HG03045 (cell line): Measurements from ENCODE around the gene HOXC5.

Source experiments
- ATAC-seq: cut with Tn5 transposase; IDR thresholded peaks from one replicate; pipeline ENCODE4 v1.9.1; 2021; ENCODE audit warnings: mild to moderate bottlenecking, moderate library complexity; ENCODE audit not compliant: unreplicated experiment

HOXC5 gene

DNA sequence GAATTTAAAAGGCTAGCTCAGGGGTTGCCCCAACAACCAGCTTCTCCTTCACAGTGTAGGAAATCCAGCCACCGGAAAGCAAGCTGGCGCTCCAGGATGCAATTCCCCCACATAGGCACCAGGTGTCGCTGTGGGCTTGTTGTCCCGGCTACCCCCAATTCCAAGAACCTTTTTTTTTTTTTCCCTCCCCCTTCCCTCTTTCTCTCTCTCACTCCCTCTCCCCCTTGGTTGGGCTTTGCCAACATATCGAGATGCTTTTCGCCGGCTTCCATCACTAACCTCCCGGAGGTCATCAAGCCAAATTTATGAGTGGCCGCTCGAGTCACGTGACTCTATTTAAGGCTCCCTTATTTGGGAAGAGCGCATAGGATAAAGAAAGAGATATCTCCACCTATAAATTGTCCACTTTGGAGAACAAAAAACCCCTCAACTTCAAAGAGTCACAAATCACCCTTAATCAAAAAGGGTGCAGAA is at the start of gene HOXC5:
Gene HOXC5, plus strand, starts transcription at position 424 of the 474 bp plus-strand sequence. CDS start 73 bp downstream, outside the sequence.
- no peak for ATAC-seq

DNA sequence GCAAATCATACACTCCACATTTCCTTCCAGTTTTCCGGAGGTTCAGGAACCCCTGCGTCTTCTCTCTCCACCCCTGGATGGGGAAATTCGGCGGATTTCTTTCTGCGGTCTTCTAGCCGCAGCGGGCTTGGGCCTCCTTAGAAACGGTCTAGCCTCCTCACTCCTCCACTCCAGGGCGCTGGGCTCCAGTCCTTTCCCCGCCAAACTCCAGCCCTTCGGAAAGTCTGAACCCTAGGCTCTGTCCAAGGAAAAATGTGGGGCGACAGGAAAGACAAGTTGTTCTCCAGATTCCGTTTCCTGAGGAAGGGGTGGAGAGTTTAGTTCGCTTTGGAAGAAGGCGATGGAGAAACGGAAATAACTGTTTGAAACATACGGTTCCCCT is 49.3 kb upstream of the HOXC5 start:
- ATAC-seq = no peak

DNA sequence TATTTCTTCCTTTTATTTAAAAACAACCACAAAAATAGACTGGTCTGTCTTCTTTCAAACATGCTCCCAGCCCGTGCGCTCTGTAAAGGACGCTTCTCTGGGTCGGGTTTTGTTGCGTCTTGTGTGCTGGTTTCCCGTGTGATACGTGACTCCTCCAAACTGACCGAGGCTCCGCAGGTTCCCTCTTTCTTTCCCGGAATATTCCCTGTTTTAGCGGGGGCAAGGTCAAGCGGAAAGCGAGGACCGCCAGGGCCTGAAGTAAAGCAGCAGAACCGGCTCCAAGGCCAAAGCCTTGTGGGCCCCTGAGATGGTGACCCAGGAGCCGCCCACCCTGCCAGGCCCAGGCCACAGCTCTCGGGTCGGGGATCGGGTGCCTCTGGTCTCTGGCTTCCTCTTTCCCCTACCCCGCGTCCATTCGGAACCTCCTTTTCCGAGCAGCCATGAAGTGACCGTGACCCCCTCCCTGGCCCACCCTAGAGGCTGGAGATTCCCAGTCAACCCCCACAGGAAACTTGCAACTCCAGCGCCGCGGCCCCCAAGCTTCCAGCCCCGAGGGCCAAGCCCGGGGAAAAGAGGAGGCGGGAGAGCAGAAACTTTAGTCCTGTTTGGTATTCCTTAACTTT is 48.8 kb upstream of the HOXC5 start:
- no peak for ATAC-seq

DNA sequence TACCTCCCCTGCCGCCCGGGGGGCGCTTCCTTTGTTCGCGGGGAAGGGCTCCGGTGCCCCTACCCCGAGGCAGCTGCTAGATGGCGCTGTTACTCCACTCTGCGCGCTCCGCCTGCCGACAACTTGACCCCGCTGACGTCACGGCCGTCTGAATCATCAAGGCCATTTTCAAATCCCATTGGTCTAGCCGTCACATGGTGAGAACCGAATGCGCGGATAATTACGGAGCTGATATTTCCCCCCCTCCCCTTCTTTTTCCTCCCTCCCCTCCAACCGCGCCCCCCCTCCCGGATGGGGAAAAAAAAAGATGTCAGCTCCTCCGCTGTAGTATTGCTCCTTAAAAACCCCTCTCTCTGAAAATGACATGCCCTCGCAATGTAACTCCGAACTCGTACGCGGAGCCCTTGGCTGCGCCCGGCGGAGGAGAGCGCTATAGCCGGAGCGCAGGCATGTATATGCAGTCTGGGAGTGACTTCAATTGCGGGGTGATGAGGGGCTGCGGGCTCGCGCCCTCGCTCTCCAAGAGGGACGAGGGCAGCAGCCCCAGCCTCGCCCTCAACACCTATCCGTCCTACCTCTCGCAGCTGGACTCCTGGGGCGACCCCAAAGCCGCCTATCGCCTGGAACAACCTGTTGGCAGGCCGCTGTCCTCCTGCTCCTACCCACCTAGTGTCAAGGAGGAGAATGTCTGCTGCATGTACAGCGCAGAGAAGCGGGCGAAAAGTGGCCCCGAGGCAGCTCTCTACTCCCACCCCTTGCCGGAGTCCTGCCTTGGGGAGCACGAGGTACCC is 47.8 kb upstream of the HOXC5 start, which contains the start of gene HOXC10:
Gene HOXC10, plus strand, starts transcription at position 246 of the 791 bp plus-strand sequence. Its CDS starts 114 bp downstream, at position 360.
- ATAC-seq = no peak

DNA sequence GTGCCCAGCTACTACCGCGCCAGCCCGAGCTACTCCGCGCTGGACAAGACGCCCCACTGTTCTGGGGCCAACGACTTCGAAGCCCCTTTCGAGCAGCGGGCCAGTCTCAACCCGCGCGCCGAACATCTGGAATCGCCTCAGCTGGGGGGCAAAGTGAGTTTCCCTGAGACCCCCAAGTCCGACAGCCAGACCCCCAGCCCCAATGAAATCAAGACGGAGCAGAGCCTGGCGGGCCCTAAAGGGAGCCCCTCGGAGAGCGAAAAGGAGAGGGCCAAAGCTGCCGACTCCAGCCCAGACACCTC is 47.2 kb upstream of the HOXC5 start:
- no peak for ATAC-seq

DNA sequence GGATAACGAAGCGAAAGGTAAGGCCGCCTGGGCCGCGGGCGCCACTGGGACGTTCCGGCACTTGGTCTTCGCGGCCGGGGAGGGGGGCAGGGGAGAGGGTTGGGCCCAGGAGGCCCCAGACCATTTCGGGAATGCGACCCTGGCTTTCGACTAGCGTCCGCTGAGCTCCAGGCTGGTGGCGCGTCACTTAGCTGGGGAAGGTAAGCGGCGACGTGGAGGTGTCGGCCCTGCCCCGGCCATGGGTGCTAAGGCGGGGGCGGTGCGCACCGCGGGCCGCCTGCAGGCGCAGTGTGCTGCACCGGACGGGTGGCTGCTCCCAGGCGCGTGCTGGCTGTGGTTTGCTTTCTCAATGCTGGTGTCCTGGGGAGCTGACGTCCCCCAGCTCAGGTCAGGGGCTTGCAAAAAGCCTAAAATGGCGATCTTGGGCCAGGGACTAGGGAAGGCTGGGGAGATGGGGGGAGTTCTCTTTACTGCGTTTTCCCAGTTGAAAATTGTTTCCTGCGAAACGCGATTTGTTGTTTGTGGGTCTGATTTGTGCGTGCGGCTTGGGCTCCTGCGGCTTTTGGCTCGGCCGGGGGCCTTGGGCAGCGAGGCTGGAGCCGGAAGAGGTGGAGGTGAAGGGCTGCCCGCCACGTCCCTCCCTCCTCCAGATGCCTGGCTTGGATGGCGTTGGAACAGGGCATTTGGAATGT is 46.7 kb upstream of the HOXC5 start:
- ATAC-seq = no peak

DNA sequence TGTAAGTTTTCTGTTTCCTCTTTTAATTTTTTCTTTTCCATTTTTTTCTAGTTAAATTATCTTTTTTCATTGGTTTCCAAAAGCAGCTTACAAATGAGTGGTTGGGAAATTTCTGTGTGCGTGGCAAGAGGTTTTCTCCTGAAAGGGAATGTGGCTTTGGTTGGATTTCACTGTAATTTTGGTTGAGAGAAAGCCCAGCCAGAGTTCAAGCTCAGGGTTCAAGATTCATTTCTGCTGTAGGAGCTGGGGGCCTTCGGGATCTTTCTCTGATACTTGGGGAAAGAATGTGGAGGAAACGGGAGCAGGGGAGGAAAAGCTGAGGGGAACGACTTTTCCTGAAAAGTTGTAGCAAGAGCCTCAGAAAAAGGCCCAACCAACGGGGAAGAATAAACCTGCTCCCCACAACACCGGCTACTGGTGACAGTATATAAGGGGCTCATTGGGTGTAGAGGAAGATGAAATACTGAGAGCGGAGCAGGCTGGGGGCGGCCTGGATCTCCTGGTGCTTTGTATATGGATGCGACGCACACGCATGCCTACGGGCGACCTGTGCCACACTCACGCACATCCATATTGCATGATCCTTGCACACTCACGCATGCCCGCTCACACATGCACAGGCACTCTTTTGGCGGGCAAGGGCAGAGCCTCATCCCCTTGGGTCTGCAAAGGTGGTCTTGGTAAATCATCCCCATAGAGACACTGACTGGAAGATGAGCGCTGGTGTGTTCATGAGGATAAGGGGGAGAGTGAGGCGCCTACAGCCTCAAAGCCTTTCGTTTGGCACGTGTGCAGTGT is 46.0 kb upstream of the HOXC5 start:
- ATAC-seq = no peak

DNA sequence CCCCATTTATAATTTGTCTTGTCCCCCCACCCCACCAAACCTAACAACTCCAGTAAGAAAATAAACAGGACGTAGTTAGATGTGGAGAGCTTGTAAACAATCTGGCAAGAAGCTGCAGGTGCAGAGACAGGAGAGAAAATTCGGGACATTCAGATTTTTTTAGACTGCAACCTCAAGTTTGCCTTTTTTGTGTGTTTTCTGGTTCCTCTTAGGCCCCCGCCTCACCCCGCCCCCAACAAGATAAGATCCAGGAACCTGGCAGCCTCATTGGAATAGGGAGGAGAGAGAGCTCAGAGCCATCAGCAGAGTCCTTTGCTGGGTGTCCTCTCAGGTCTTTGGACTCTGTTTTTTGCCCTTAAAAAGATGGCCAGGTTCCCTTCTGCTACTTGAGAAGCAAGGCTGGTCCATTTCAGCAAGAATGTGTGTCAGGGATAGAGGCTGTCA is 45.0 kb upstream of the HOXC5 start:
- no peak for ATAC-seq

DNA sequence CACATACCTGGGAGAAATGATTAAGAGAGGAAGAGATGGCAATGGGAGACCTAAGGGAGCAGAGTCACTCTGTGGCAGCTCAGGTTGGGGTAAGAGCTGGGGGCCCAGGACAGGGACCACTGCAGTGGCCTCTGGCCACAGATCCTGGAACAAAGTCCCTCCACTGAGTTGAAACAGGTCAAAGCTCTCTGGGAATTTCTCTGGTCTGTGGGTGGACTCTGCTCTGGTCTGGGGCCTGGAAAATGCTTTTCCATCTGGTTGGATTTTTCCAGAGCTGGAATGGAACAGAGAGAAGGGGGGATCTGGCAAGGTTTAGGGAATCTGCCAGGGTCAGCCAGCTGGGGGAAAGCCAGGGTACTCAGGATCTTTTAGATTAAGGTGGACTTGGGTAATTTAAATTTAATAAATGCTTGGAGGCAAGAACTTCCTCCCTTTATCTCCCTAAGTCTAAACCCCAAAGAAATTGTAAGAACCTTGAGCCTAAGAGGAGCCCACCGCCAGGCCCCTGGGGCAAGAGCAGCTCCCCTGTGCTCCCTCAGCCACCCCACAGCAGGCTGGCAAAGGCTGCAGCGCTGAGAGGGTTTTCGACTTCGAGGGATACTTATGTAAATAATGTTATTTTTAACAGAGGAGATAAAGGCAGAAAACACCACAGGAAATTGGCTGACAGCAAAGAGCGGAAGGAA is 44.2 kb upstream of the HOXC5 start:
- ATAC-seq = no peak

DNA sequence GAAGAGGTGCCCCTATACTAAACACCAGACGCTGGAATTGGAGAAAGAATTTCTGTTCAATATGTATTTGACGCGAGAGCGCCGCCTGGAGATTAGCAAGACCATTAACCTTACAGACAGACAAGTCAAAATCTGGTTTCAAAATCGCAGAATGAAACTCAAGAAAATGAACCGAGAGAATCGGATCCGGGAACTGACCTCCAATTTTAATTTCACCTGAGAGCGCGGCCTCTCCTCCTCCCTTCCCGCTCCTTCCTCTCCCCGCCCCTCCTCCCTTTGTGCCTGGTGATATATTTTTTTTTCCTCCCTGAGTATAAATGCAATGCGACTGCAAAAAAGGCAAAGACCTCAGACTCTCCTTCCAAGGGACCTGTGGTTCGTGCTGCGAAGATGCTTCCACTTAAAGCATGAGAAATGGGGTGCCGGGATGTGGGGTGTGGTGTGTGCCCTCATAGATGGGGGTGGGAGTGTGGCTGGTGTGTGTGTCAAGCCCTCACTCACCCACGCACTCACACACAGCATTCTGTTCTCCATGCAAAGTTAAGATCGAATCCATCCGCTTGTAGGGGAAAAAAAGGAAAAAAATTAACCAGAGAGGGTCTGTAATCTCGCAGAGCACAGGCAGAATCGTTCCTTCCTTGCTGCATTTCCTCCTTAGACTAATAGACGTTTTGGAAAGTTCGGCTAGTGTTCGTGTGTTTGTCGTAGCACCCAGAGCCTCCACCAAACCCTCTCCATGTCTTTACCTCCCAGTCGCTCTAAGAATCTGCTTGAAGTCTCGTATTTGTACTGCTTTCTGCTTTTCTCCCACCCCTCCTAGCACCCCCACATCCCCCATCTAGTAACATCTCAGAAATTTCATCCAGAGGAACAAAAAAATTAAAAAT is 43.4 kb upstream of the HOXC5 start:
- no peak for ATAC-seq

DNA sequence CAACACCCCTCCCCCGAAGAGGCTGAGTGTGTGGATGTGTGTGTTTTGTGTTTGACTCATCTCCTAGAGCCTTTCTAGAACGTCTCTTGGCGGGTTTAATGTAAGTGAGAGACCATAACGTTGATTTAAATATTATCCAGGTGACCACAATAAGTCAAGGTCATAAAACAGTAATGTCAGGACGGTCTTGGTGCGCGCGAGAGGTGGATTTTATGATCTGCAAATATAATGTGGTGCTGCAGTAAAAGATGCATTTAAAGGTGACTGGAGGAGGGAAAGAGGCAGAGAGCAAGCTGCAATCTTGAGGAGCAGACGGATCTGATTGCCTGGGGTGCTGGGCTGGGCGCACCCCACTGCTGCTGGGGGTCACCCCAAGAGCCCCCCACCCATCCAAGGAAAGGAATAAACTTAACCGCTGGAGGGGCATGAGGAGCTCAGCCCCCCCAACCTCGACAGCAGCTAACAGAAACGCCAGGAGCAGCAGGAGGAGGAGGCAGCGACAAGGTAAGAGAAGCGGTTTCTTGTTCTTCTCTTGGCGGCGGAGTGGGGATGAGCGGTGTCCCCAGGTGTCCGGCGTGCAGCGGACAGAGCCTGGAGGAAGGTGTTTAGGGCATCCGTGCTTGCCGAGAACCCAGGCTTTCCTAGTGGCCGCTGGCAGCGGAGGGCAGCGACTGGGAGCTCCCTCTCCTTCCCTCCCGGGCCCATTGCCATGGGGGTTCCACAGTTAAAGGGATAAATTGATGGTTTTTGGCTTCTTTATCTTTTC is 42.4 kb upstream of the HOXC5 start:
- no peak for ATAC-seq

DNA sequence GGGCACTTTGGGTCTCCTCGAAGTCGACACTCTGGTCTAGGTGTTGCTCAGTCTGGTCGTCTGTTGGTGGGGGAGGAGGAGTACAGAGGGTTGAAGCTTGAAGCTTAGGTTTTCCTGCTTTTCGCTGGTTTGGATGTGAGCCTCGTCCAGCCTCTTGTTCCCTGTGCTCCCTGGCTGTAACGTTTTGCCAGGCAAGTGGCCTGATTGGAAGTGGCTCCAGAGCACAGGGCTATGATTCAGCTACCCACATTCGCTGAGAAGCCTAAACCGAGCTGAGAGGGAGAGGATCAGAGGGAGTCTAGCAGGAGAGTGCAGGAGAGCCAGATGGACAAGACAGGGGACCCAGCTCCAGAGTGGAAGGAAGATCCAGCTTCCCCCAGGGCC is 41.8 kb upstream of the HOXC5 start:
- ATAC-seq = no peak

DNA sequence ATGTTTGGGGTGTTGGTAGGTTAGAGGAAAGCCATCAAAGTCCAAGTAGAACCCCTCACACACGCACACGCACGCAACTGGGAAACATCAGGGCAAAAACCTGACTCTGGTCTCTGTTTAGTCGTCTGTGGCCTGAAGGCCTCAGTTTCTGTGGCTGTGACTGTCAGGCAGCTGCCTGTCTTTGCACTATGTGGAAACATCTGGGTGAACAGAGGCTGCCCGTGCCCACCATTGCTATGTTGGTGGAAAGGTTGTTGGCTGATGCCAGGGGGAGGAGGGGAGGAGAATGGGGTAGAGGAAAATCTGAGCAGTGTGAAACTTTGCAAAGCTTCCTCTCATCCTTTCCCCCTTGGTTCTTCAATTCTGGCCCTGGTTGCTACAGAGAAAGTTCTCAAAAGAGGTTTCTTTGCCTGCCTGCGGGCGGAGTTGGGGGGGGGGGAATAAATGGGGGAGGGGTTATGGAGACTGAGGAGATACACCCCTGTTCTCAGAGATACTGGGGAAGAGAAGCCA is 40.4 kb upstream of the HOXC5 start:
- no peak for ATAC-seq

DNA sequence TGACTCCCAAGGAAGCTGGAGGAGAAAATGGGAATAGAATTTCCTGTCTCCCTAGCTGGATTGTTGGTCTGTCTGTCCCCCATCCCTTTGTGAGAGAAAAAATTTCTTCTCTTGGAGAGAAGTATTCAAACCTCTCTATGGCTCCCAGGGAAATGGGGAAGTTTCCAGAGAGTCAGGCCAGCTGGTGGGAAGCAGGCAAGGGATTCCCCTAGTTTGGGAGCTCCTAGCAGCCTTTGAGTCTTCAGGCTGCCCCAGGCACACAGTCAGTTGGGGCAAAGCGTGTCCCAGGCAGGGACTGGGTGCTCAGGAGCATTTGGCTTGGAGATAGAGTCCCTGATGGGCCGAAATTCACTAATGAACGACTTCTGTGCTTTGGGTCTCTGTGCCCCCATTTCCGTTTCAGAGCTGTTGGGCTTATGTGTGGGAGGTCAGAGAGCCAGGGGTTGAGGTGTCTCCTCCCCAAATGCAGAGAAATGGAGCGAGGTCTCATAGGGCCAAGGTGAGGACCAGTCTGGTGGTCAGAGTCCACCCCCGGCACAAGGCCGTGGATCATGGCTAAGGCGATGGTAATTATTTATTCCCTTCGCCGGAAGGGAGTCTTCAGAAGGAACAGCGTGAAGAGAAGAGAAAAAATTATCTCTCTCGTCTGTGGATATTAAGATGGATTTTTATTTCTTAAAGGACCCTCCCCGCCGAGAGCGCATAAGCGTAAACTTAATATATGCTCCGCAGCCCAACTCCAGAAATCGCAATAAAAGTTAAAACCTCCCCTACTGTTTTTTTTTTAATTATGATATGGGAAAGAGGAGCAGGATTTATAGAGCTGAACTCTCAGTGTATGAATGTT is 39.5 kb upstream of the HOXC5 start:
- no peak for ATAC-seq

DNA sequence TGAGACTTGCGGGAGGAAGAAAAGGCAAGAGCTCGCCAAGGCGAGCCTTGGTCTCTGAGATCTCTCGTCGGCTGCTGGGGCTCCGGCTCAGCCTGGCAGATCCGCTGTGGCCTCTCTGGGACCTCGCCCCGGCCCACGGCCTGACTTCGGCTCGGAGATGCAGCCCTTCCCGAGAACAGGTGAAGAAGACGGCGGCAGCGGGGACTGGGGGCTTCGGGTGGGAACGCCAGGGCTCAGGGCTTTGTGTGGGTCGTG is 38.9 kb upstream of the HOXC5 start:
- ATAC-seq = no peak

DNA sequence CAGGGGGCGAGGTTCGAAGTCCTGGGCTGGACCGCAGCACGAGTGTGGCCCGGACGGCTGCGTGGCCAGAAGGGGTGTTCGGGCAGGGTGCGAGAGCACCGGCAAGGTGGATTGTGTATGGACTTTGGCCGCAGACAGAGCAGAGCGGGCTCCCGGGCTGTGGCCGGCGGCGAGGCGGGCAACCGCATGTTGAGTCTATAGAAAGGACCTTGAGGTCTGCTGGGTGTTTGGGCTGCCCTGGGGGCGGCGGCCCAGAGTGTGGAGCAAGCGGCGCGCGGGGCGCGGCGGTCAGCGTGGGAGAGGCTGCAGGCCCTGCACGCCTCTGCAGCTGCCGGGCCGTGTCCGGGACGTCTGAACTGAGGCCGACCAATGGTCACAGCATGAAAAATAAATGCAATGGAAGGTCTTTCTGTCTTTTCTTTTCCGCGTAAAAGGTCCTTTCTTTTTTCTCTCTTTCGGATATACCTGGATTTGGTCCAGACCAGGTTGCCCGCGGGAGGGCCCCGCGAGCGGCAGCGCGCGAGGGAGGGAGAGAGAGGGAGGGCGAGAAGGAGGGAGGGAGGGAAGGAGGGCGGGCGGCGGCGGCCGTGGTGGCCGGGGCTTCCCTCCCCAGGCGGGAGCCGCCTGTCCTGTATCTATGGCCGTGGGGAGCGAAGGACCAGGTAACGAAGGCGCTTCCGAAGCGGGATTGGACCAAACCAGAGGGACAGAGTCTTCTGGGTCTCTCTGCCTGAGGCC is 38.4 kb upstream of the HOXC5 start:
- ATAC-seq = no peak

DNA sequence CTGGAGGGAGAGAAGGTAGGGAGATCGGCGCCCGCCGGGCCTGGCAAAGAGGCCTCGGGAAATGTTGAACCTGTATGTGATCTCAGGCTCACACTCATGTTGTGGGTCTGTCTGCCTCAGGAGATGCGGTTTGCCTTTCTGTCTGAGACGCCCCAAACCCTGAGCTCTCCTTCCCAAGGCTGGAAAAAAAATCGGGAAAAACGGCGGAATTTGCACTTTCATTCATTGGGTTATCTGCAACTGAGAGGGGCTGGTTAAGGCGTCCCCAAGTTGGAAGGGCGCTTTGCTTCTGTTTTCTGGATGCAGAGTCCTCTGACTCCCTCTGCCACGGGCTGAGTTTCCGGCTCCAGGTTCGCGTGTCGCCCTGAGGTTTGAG is 37.9 kb upstream of the HOXC5 start:
- ATAC-seq = no peak
